HEK293T (cell line): ENCODE results near the gene DYRK1A.

ENCODE experiments used
- FOXA1 ChIP-seq: fragments of 450-650 bp; IDR thresholded peaks from 2 replicates; pipeline ENCODE4 v1.6.1; 2016; ENCODE audit warnings: mild to moderate bottlenecking
- HDGF ChIP-seq: fragments of 450-650 bp; IDR thresholded peaks from 2 replicates; pipeline ENCODE4 v1.6.1; 2017; ENCODE audit warnings: antibody characterized with exemption, borderline replicate concordance
- PKNOX1 ChIP-seq: fragments of 450-650 bp; IDR thresholded peaks from 2 replicates; pipeline ENCODE4 v1.6.1; 2016
- SP1 ChIP-seq: fragments of 450-650 bp; IDR thresholded peaks from 2 replicates; pipeline ENCODE4 v1.6.1; 2017
- TARDBP ChIP-seq: fragments of 450-650 bp; IDR thresholded peaks from 2 replicates; pipeline ENCODE4 v1.6.1; 2016

GRCh38 chr21:37341254-37341960 lies 25.2 kb upstream of the DYRK1A start:
- no peak for TF ChIP-seq TARDBP
- TF ChIP-seq FOXA1, result no peak
- TF ChIP-seq PKNOX1, result no peak
- TF ChIP-seq SP1, result no peak
- TF ChIP-seq HDGF, result no peak
